GM10248 (cell line): ENCODE results near the gene COMMD7.

Experiments
- CTCF ChIA-PET: fragments of 300-600 bp; sonication (Branson Sonifier 250); formaldehyde crosslinking; extraction: SDS; loops from one replicate; lab custom pipeline; 2021; ENCODE audit warnings: antibody characterized with exemption; lab: Yijun Ruan, JAX
- POLR2A ChIA-PET: fragments of 350-650 bp; sonication (Branson Sonifier 250); formaldehyde crosslinking; extraction: SDS; loops from one replicate; lab custom pipeline; 2020; ENCODE audit warnings: antibody characterized with exemption; lab: Yijun Ruan, JAX
- DNase-seq: peaks from one replicate; pipeline ENCODE4 v3.0.0; 2012; ENCODE audit errors: extremely low spot score
- TF ChIP-seq, protein P1 (sequence below): IDR thresholded peaks from 2 replicates; pipeline ENCODE4 v1.5.1; 2012; ENCODE audit warnings: mild to moderate bottlenecking, low read depth; ENCODE audit errors: extremely low read depth, missing control alignments, control extremely low read depth

COMMD7 gene

GRCh38 chr20:32779500-32780211 lies 36.4 kb upstream of the COMMD7 start:
- ChIA-PET POLR2A (interaction anchor here (0.6 kb wide), 1 partner anchor 1225 kb away, joined by 3 read pairs; no protein-coding TSS in a partner anchor), CTCF (interaction anchor here (1.1 to 8.6 kb wide), 21 partner anchors 10 to 956 kb away, joined by 3 to 224 read pairs (median 12); partner anchors contain the start of genes C20orf203, COMMD7 and DNMT3B)
- TF ChIP-seq, protein P1, sequence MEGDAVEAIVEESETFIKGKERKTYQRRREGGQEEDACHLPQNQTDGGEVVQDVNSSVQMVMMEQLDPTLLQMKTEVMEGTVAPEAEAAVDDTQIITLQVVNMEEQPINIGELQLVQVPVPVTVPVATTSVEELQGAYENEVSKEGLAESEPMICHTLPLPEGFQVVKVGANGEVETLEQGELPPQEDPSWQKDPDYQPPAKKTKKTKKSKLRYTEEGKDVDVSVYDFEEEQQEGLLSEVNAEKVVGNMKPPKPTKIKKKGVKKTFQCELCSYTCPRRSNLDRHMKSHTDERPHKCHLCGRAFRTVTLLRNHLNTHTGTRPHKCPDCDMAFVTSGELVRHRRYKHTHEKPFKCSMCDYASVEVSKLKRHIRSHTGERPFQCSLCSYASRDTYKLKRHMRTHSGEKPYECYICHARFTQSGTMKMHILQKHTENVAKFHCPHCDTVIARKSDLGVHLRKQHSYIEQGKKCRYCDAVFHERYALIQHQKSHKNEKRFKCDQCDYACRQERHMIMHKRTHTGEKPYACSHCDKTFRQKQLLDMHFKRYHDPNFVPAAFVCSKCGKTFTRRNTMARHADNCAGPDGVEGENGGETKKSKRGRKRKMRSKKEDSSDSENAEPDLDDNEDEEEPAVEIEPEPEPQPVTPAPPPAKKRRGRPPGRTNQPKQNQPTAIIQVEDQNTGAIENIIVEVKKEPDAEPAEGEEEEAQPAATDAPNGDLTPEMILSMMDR = no peak
- no peak for DNase-seq

GRCh38 chr20:32777177-32777956 lies 34.1 kb upstream of the COMMD7 start:
- ChIA-PET CTCF (interaction anchor here (0.7 to 8.6 kb wide), 42 partner anchors 9 to 770 kb away, joined by 3 to 224 read pairs (median 6); partner anchors contain the start of genes C20orf203, DNMT3B and MAPRE1), POLR2A (no interaction called here)
- peak; percentile 10 for DNase-seq
- TF ChIP-seq, protein P1 = no peak

- POLR2A ChIA-PET = no interaction called here
- CTCF ChIA-PET = interaction anchor here (1.2 to 8.6 kb wide), 4 partner anchors 8 to 99 kb away, joined by 3 to 224 read pairs (median 30); partner anchors contain the start of gene C20orf203
- TF ChIP-seq, protein P1 = no peak
- no peak for DNase-seq
These were observed 32.2 kb upstream of the COMMD7 start for GRCh38 chr20:32775336-32775991.

GRCh38 chr20:32773855-32774254 lies 30.6 kb upstream of the COMMD7 start:
- POLR2A ChIA-PET = no interaction called here
- CTCF ChIA-PET = interaction anchor here (1.4 to 8.6 kb wide), 3 partner anchors 11 to 97 kb away, joined by 3 to 224 read pairs (median 7); partner anchors contain the start of gene C20orf203
- TF ChIP-seq, protein P1 = no peak
- no peak for DNase-seq

DNA sequence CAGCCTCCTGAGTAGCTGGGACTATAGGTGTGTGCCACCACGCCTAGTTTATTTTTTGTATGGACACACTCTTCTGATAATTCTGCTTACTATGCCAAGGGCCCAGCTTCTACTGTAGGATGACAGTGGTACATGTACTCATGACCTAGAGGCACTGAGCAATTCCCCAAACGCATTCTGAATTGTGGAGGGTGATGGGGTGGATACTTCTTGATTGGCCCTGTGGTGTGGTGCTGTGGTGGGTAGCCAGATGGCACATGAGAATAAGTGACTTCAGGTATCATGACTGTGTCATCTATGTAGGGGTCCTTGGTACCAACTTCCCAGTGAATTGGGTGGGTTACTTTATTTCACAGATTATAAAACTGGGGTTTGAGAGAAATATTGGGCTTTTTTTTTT lies 30.0 kb upstream of the COMMD7 start:
- no peak for DNase-seq
- TF ChIP-seq, protein P1 = no peak
- ChIA-PET CTCF (interaction anchor here (1.4 to 8.6 kb wide), 2 partner anchors 16 to 97 kb away, joined by 3 to 224 read pairs; partner anchors contain the start of gene C20orf203), POLR2A (no interaction called here)

GRCh38 chr20:32772046-32772445 lies 28.8 kb upstream of the COMMD7 start:
- POLR2A ChIA-PET = no interaction called here
- TF ChIP-seq, protein P1 = no peak
- DNase-seq = no peak
- CTCF ChIA-PET = interaction anchor here (1.1 kb wide), 1 partner anchor 98 kb away, joined by 3 read pairs; the partner anchor contains the start of gene C20orf203
